GM18861 (cell line): Measurements from ENCODE around the gene RERE.

Source experiments
- ATAC-seq: cut with Tn5 transposase; IDR thresholded peaks from one replicate; pipeline ENCODE4 v1.9.1; 2021; ENCODE audit not compliant: unreplicated experiment

Gene RERE

GRCh38 chr1:8376358-8376840, 441.0 kb downstream of the RERE start:
- no peak for ATAC-seq

- ATAC-seq = no peak
Measured at GRCh38 chr1:8374812-8375211, 442.6 kb downstream of the RERE start.

- no peak for ATAC-seq
Measured at GRCh38 chr1:8374356-8374755, 443.1 kb downstream of the RERE start.

- ATAC-seq = no peak
Measured at GRCh38 chr1:8373581-8374241, 443.7 kb downstream of the RERE start.

GRCh38 chr1:8373125-8373524, 444.3 kb downstream of the RERE start:
- no peak for ATAC-seq

GRCh38 chr1:8371372-8371991, 446.0 kb downstream of the RERE start:
- ATAC-seq = no peak

GRCh38 chr1:8370905-8371315, 446.5 kb downstream of the RERE start:
- ATAC-seq = no peak

- ATAC-seq = no peak
Measured at GRCh38 chr1:8370046-8370881, 447.2 kb downstream of the RERE start.

- ATAC-seq = no peak
Measured at GRCh38 chr1:8368956-8369639, 448.3 kb downstream of the RERE start.

- no peak for ATAC-seq
Measured at GRCh38 chr1:8367571-8368194, 449.8 kb downstream of the RERE start.

- ATAC-seq = no peak
Measured at GRCh38 chr1:8365661-8366362, 451.6 kb downstream of the RERE start.

- no peak for ATAC-seq
Measured at GRCh38 chr1:8364528-8365442, 452.7 kb downstream of the RERE start.

- ATAC-seq = no peak
Measured at GRCh38 chr1:8363767-8364301, 453.6 kb downstream of the RERE start.

GRCh38 chr1:8363186-8363766, 454.2 kb downstream of the RERE start:
- ATAC-seq = no peak

GRCh38 chr1:8362701-8363101, 454.7 kb downstream of the RERE start:
- no peak for ATAC-seq

GRCh38 chr1:8361198-8361849, 456.1 kb downstream of the RERE start:
- no peak for ATAC-seq

- no peak for ATAC-seq
Measured at GRCh38 chr1:8360493-8361197, 456.8 kb downstream of the RERE start.
